NCI-H526 treated with DMSO at 0.1 percent for 48 hours (cell line): ENCODE results near the gene BMP10.

Source experiments
- DNase-seq: peaks from one replicate; lab custom pipeline; 2025; lab: John Stamatoyannopoulos, UW

BMP10 gene

GRCh38 chr2:68819556-68819955 lies 51.6 kb downstream of the BMP10 start:
- DNase-seq, result no peak

- DNase-seq, result no peak
Measured at GRCh38 chr2:68817306-68817705, 53.9 kb downstream of the BMP10 start.
